Coronary artery (tissue), 2 donors: ENCODE data around the gene FRMD4A.
A peak's percentile ranks its signal among the peaks of the same experiment; 100 is the strongest.

Source experiments
- DNase-seq: peaks from one replicate; pipeline ENCODE4 v3.0.0-alpha.2; 2017; ENCODE audit warnings: low spot score
- H3K27ac ChIP-seq, 2 donors: fragments of 200-600 bp; sonication (generic); one replicate each; pipeline ENCODE4 v1.5.1; 2016 to 2019
- H3K4me3 ChIP-seq: fragments of 200-600 bp; sonication (generic); 2 replicates; pipeline ENCODE4 v1.5.1; 2016; ENCODE audit warnings: mild to moderate bottlenecking, moderate library complexity
- TF ChIP-seq, protein P1 (sequence below): fragments of 200-600 bp; sonication (generic); IDR thresholded peaks from one replicate; pipeline ENCODE4 v1.5.1; 2019; ENCODE audit warnings: antibody characterized with exemption

The FRMD4A gene

DNA sequence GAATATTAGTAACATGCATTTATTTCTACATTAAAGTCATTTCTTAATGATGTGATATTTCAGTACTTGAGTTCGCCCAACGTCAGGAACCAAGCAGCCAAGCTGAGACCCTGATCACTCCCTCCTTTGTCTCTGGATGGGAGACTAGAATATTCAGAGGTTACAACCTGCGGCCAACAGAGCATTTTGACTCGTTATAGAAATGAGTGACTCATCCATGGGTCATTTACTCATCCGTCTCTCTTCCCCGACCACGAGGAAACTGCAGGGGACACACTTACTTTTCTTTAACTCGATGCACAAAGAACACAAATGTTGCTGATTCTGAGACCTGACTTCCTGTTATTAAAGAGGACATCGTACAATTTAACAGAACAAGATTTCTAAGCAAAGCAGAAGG is 343.3 kb downstream of the FRMD4A start:
- TF ChIP-seq, protein P1, sequence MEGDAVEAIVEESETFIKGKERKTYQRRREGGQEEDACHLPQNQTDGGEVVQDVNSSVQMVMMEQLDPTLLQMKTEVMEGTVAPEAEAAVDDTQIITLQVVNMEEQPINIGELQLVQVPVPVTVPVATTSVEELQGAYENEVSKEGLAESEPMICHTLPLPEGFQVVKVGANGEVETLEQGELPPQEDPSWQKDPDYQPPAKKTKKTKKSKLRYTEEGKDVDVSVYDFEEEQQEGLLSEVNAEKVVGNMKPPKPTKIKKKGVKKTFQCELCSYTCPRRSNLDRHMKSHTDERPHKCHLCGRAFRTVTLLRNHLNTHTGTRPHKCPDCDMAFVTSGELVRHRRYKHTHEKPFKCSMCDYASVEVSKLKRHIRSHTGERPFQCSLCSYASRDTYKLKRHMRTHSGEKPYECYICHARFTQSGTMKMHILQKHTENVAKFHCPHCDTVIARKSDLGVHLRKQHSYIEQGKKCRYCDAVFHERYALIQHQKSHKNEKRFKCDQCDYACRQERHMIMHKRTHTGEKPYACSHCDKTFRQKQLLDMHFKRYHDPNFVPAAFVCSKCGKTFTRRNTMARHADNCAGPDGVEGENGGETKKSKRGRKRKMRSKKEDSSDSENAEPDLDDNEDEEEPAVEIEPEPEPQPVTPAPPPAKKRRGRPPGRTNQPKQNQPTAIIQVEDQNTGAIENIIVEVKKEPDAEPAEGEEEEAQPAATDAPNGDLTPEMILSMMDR: no peak

DNA sequence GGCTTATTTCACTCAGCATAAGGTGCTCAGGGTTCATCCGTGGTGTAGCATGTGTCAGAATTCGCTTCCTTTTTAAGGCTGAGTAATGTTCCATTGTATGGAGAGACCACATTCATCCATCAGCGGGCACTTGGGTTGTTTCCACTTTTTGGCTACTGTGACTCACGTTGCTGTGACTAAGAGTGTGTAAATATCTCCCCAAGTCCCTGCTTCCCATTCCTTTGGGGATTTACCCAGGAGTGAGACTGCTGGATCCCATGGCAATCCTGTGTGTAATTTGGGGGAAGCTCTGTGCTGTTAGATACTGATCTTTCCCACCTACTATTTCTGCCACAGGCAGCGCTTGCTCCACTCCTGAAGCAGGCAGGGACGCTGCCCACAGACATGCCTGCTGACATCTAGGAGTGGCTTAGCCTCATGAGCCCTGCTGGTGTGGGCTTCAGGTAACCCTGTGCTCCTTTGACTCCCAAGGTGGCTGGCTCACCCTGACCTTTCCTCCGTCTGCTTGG is 346.0 kb downstream of the FRMD4A start:
- TF ChIP-seq, protein P1: no peak
- Histone ChIP-seq H3K4me3 (no peak overlapping the region), H3K27ac (peak overlapping the region in 1 of 2 donors; percentile 60)
- DNase-seq: peak; percentile 62

More for the DNA sequence above, 343.3 kb downstream of the FRMD4A start:
- Histone ChIP-seq H3K27ac (no peak overlapping the region), H3K4me3 (no peak overlapping the region)
- DNase-seq: peak; percentile 38

DNA sequence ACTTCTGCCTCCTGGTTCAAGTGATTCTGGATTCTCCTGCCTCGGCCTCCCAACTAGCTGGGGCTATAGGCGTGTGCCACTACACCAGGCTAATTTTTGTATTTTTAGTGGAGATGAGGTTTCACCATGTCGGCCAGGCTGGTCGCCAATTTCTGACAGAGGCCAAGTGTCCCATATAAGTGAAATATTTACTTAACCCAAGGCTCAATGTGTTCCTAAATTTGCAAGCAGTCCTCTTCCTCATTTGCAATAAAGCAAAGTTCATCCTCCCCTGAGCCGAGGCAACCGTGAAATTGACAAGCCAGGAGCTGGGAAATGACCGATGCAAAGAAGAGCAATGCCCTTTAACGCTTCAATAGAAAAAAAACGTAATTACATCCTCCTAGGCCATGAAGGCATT is 347.7 kb downstream of the FRMD4A start:
- H3K4me3 ChIP-seq: no peak overlapping the region
- DNase-seq: peak; percentile 69
- H3K27ac ChIP-seq: no peak overlapping the region
- TF ChIP-seq, protein P1: no peak

DNA sequence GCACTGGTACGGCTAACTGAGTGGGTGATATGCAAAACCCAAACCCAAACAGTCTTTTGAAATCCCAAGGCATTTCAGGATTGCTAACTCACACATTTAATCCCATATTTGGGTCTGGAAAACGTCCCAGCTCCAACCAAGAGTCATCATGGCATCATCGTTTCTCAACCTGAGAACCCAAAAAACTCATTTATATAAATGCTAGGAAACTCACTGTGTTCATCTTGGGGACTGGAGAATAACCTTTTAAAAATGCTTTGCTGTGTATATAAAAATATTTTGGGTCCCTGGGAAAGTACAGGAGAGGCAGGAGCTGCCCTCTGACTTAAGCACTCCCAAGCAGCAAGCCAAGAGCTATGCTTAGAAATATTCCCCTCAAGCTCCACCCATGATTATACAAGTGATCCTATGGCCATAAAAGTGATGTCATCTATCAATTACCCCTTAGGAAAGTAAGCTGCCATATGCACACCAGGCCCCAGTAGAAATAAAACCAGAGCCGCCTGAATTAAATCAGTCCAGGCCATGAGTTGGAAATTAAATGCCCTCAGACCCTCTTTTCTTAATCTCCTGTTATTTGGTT is 352.1 kb downstream of the FRMD4A start:
- Histone ChIP-seq H3K4me3 (no peak overlapping the region), H3K27ac (peak overlapping the region; percentile 86 to 94)
- TF ChIP-seq, protein P1: no peak
- DNase-seq: peak; percentile 74

DNA sequence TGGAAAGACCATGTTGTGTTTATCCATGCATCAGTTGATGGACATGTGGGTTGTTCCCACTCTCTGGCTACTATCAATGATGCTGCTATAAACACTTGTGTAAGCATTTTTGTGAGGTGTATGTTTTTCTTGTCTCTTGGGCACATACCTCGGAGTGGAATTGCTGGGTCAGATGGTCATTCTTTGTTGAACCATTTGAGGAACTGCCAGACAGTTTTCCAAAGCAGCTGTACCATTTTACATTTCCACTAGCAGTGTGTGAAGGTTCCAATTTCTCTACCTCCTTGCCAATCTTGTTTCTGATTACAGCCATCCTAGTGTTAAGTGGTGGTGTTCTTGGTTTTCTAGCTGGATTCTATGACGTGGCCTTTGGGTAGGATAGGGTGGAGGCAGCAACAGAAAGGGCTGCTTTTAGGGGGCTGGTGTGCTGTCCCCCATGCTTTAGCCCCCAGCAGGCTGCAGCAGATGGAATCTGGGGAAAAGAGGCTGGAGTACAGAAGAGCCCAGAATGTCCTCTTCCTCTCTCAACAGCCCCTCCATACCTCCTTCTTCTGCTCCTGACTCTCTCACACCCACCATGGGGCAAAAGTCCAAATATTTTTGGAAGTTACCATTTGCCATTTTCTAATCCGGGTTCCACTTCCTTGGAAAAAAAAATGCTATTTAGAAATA is 352.7 kb downstream of the FRMD4A start:
- DNase-seq: peak; percentile 56
- peak overlapping the region; percentile 86 to 94 for H3K27ac ChIP-seq
- TF ChIP-seq, protein P1: no peak
- no peak overlapping the region for H3K4me3 ChIP-seq

DNA sequence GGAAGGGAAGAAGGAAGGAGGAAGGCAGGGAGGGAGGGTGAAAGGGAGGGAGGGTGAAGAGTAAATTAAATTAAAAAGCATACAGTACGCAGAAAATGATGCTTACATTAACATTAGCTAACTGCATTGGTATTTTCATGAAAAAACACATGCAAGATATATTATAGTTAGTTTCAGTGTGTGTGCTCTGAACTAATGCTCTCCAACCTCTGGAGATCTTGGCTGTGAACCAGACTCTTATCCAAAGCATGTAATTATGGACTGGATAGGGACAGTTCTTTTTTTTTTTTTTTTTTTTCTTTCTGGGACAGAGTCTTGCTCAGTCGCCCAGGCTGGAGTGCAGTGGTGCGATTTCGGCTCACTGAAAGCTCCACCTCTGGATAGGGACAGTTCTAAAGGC is 357.0 kb downstream of the FRMD4A start:
- DNase-seq: peak; percentile 22
- TF ChIP-seq, protein P1: no peak
- Histone ChIP-seq H3K4me3 (no peak overlapping the region), H3K27ac (peak overlapping the region in 1 of 2 donors; percentile 71)

DNA sequence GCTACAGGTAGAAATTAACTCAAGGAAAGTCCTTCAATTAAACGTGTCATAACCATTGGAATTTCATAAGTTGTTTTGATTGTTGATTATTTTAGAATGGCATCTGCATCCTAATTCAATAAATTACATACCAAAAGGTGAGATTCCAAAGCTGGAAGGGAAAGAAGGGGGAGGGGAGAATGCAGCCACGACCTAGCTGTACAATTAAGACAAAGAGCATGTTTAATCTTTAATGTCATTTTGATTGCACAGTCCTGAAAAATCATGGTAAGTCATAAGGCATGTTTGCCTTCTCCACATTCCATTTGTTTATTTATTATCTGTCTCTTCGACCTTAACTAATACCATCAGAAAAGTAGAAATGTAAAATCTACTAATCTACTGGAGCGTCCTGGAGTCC is 358.1 kb downstream of the FRMD4A start:
- no peak for DNase-seq
- peak overlapping the region; percentile 77 for H3K4me3 ChIP-seq
- H3K27ac ChIP-seq: peak overlapping the region in 1 of 2 donors; percentile 90
- TF ChIP-seq, protein P1: no peak
